ENCODE measurements around the gene CCNB1IP1.
"Not testable (repeated sequence)": the region's sequence is repeated elsewhere in the genome, so short reads cannot be mapped to it uniquely, and the experiment has no call there.

Gene CCNB1IP1

GRCh38 chr14:20341032-20341431 is 8.0 kb upstream of the CCNB1IP1 start:
- not testable (repeated sequence) for DNase-seq
- in situ Hi-C loops (cut with MboI; ENCODE audit: low pct_unique_long_range_greater_than_20kb, low sequenced_read_pairs): loop anchor here (25.0 kb wide), 1 partner anchor 271 kb away; no protein-coding TSS in a partner anchor

GRCh38 chr14:20334017-20334416 is 938 bp upstream of the CCNB1IP1 start:
- in situ Hi-C loops (cut with MboI; ENCODE audit: low pct_unique_long_range_greater_than_20kb, low sequenced_read_pairs): loop anchor here (25.0 kb wide), 1 partner anchor 278 kb away; no protein-coding TSS in a partner anchor
- DNase-seq: no peak

- in situ Hi-C loops (cut with MboI; ENCODE audit: low pct_unique_long_range_greater_than_20kb, low sequenced_read_pairs): loop anchor here (25.0 kb wide), 1 partner anchor 279 kb away; no protein-coding TSS in a partner anchor
- DNase-seq: no peak
Observed at GRCh38 chr14:20333494-20333841, 389 bp upstream of the CCNB1IP1 start.

- in situ Hi-C loops (cut with MboI; ENCODE audit: low pct_unique_long_range_greater_than_20kb, low sequenced_read_pairs): loop anchor here (25.0 kb wide), 1 partner anchor 280 kb away; no protein-coding TSS in a partner anchor
- DNase-seq: no peak
Observed at GRCh38 chr14:20332431-20332787, 670 bp downstream of the CCNB1IP1 start.

- peak; percentile 23 for DNase-seq
- in situ Hi-C loops (cut with MboI; ENCODE audit: low pct_unique_long_range_greater_than_20kb, low sequenced_read_pairs): loop anchor here (25.0 kb wide), 1 partner anchor 281 kb away; no protein-coding TSS in a partner anchor
Observed at GRCh38 chr14:20331053-20331613, 1.9 kb downstream of the CCNB1IP1 start.

GRCh38 chr14:20329355-20329754 is 3.7 kb downstream of the CCNB1IP1 start:
- in situ Hi-C loops (cut with MboI; ENCODE audit: low pct_unique_long_range_greater_than_20kb, low sequenced_read_pairs): loop anchor here (25.0 kb wide), 1 partner anchor 283 kb away; no protein-coding TSS in a partner anchor
- no peak for DNase-seq

- in situ Hi-C loops (cut with MboI; ENCODE audit: low pct_unique_long_range_greater_than_20kb, low sequenced_read_pairs): loop anchor here (25.0 kb wide), 1 partner anchor 284 kb away; no protein-coding TSS in a partner anchor
- no peak for DNase-seq
Observed at GRCh38 chr14:20328705-20329104, 4.4 kb downstream of the CCNB1IP1 start.

- in situ Hi-C loops (cut with MboI; ENCODE audit: low pct_unique_long_range_greater_than_20kb, low sequenced_read_pairs): loop anchor here (25.0 kb wide), 1 partner anchor 285 kb away; no protein-coding TSS in a partner anchor
- DNase-seq: peak; percentile 79
Observed at GRCh38 chr14:20327005-20327869, 5.8 kb downstream of the CCNB1IP1 start.

GRCh38 chr14:20317720-20318119 is 15.4 kb downstream of the CCNB1IP1 start:
- DNase-seq: no peak
- in situ Hi-C loops (cut with MboI; ENCODE audit: low pct_unique_long_range_greater_than_20kb, low sequenced_read_pairs): no loop called here

GRCh38 chr14:20314026-20314425 is 19.1 kb downstream of the CCNB1IP1 start:
- DNase-seq: no peak
- in situ Hi-C loops (cut with MboI; ENCODE audit: low pct_unique_long_range_greater_than_20kb, low sequenced_read_pairs): no loop called here

- no peak for DNase-seq
- in situ Hi-C loops (cut with MboI; ENCODE audit: low pct_unique_long_range_greater_than_20kb, low sequenced_read_pairs): no loop called here
Observed at GRCh38 chr14:20306079-20306423, 27.0 kb downstream of the CCNB1IP1 start.

- in situ Hi-C loops (cut with MboI; ENCODE audit: low pct_unique_long_range_greater_than_20kb, low sequenced_read_pairs): no loop called here
- peak; percentile 95 for DNase-seq
Observed at GRCh38 chr14:20305265-20306078, 27.6 kb downstream of the CCNB1IP1 start, which contains the start of gene TTC5. Gene TTC5 (minus strand): TSS chr14:20305951. CDS start chr14:20305937, 14 bp downstream.

- in situ Hi-C loops (cut with MboI; ENCODE audit: low pct_unique_long_range_greater_than_20kb, low sequenced_read_pairs): no loop called here
- DNase-seq: no peak
Observed at GRCh38 chr14:20302042-20302755, 30.9 kb downstream of the CCNB1IP1 start.

GRCh38 chr14:20295067-20295466 is 38.0 kb downstream of the CCNB1IP1 start:
- in situ Hi-C loops (cut with MboI; ENCODE audit: low pct_unique_long_range_greater_than_20kb, low sequenced_read_pairs): no loop called here
- DNase-seq: no peak

GRCh38 chr14:20294636-20295035 is 38.4 kb downstream of the CCNB1IP1 start:
- no peak for DNase-seq
- in situ Hi-C loops (cut with MboI; ENCODE audit: low pct_unique_long_range_greater_than_20kb, low sequenced_read_pairs): no loop called here

GRCh38 chr14:20281998-20282397 is 51.1 kb downstream of the CCNB1IP1 start:
- in situ Hi-C loops (cut with MboI; ENCODE audit: low pct_unique_long_range_greater_than_20kb, low sequenced_read_pairs); DNase-seq: not testable (repeated sequence)

- in situ Hi-C loops (cut with MboI; ENCODE audit: low pct_unique_long_range_greater_than_20kb, low sequenced_read_pairs); DNase-seq: not testable (repeated sequence)
Observed at GRCh38 chr14:20280265-20280664, 52.8 kb downstream of the CCNB1IP1 start.

- DNase-seq: peak; percentile 56
- in situ Hi-C loops (cut with MboI; ENCODE audit: low pct_unique_long_range_greater_than_20kb, low sequenced_read_pairs): no loop called here
Observed at GRCh38 chr14:20278414-20278813, 54.7 kb downstream of the CCNB1IP1 start.

- in situ Hi-C loops (cut with MboI; ENCODE audit: low pct_unique_long_range_greater_than_20kb, low sequenced_read_pairs): no loop called here
- no peak for DNase-seq
Observed at GRCh38 chr14:20277409-20277808, 55.7 kb downstream of the CCNB1IP1 start.
